Erythroblast (primary cell): ENCODE data around the gene VWC2L.

Source experiments
- GATA1 ChIP-seq: IDR thresholded peaks from 2 replicates; pipeline ENCODE4 v1.6.1; 2011; ENCODE audit warnings: low read depth, mild to moderate bottlenecking, control low read depth, low read length, moderate library complexity
- POLR2A ChIP-seq: IDR thresholded peaks from 2 replicates; pipeline ENCODE4 v1.6.1; 2011; ENCODE audit warnings: mild to moderate bottlenecking, low read length

DNA sequence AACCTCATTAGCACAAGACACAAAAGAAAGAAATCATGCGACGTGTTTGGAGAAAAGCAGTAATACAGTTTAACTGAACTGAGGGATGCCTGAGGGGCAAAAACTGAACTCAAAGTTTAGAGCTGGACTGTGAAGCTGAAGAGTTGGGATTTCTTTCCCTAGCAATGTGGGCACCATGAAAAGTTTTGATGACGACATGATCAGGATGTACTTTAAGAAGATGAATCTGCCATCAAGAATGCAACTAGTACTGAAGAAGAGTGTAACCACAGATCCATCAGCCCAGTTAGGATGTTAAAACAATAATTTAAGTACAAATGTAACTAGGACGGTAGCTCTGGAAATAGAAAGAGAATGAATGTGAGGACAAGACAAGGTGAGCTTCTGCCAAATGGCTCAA, 196.2 kb downstream of the VWC2L start:
- TF ChIP-seq POLR2A (no peak), GATA1 (no peak)
